Measurements from ENCODE around the gene FRS3.

FRS3 gene

GRCh38 chr6:41740366-41741162, 39.1 kb downstream of the FRS3 start:
- FAIRE-seq: no peak

GRCh38 chr6:41739041-41739440, 40.7 kb downstream of the FRS3 start:
- FAIRE-seq: no peak

DNA sequence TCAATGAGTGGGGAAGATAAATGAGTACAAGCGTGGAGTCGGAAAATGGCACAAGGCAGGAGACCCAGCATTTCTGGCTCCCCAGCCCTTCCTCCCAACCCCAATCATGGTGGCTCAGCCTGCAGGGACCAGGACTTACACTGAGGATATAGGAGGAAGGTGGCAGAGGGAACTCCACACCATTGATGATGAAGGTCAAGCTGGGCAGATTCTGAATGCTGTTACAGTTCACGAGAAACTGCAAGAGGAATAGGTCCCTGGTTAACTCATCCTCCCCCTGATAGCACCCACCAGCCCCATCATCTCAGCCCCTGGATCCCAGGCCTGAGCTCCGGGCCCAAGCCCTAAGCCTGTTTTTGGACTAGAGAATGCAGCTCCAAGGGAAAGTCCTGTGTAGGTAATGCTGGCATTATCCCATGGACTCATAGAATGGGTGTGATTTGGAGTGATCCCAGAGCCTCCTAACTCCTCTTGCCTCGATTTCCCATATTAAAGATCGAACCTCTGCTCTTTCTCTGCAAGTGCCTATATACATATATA, 42.0 kb downstream of the FRS3 start:
- FAIRE-seq: no peak

GRCh38 chr6:41736800-41737555, 42.7 kb downstream of the FRS3 start:
- no peak for FAIRE-seq

- FAIRE-seq: no peak
Observed at GRCh38 chr6:41736186-41736733, 43.4 kb downstream of the FRS3 start.

- no peak for FAIRE-seq
Observed at GRCh38 chr6:41735427-41736185, 44.1 kb downstream of the FRS3 start, which contains the start of gene TFEB. TSS of gene TFEB (minus strand) at chr6:41735608. CDS start at chr6:41691213, 44,395 bp downstream.

GRCh38 chr6:41734666-41735426, 44.9 kb downstream of the FRS3 start:
- FAIRE-seq: no peak

DNA sequence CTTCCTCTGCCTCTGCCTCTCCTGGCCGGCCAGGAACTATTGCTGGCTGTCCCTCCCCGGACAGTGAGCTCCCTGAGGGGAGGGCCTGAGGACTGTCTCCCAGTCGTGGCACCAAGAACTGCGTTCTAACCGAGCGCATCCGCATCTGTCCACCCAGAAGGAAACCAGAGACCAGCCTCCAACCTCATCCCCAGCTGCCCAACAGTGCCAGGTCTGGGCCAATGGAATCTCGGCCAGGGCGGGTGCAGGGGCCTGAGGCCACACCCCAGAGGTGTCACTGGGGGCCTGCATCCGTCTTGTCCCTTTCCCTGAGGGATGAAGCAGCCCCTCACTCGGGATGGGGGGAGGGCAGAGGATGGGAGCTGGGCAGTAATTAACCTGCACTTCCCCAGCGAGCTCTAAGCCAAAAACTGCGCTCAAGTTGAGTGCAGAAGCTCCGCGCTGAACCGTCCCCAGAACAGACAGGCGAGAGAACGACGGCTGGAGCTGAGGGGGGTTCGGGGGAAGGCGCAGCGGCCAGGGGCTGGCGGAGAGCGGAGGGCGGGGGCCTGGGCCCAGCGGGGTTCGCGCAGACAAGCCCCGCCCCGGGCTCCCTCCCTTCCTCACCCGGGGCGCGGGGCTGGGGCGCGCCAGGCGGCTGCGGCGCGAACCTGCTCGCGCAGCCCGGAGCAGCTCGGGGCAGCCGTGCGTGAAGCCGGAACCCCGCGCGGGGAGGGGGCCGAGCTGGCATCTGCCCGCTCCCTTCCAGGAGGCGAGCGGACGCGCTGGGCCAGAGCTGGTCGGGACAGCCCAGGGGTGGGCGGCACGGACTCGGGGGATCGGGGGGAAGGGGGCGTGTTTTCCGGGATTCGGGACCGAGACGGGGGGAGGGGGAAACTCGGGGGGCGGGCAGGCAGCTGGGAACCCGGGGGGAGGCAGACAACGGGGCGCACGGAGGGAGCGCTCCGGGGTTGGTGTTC, 45.7 kb downstream of the FRS3 start:
- FAIRE-seq: no peak

DNA sequence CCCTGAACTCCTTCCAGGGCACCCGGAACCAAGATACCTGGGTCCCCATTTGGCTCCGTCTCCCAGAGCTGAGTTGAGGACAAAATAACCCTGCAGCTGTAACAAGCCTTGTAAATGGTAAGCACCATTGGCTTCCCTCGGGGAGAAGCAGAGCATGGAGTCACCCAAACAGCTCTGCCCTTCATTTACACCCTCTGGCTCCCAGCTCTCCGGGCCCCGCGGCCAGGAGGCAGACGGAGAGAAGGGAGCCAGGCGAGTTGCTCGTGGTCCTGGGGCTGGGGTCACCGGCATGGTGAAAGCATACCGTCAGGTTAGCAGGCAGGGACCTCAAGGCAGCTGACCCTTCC, 46.4 kb downstream of the FRS3 start:
- FAIRE-seq: no peak

DNA sequence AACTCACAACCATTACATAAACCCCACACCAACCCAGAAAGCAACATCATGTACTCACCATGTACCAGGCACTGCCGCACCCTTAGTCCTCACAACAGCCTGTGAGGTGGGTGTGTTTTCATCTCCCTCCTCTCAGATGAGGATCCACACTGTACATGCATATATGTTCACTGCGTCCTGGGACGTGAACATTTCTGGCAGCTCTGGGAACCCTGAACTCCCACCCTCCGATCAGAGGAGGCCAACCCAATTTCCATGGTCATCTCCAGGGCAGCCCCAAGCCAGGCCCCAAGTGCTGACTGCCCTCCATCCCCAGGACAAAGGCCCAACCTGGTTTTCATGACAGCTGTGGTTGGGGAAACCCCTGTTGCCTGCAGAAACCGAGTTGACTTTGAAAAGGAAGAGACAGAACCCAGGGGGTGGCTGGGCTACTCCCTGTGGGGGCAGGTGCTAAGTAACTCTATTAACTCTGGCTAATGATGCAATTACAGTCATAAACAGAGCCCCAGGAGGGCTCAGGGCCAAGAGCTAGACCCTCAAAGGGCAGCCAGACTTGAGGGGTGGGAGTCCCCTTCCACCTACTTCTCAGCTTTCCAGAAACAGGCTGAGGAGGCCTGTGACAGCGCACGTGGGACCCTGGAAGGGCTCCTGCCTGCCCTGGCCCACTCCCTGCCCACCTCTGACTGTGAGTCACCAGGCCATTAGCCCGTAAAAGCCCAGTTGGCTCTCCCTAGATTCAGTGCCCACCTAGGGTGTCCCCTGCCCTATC, 46.9 kb downstream of the FRS3 start:
- no peak for FAIRE-seq

DNA sequence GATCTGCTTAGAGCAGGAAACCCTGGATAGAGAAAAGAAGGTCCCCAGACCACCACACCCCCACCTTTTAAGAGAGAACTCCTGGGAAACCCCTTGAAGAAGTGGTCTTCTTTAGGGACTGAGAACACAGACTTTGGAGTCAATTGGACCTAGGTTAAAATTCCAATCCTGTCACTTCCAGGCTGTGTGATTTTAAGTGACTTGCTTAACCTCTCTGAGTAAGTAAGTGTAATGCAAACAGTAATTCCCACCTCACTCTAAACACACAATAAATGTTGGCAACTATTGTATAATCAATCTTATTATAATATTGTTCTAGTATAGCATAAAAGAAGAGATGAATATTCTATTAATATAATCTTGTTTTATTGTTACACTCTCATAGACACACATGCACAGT, 47.6 kb downstream of the FRS3 start:
- FAIRE-seq: no peak

GRCh38 chr6:41731561-41732086, 48.1 kb downstream of the FRS3 start:
- FAIRE-seq: no peak

DNA sequence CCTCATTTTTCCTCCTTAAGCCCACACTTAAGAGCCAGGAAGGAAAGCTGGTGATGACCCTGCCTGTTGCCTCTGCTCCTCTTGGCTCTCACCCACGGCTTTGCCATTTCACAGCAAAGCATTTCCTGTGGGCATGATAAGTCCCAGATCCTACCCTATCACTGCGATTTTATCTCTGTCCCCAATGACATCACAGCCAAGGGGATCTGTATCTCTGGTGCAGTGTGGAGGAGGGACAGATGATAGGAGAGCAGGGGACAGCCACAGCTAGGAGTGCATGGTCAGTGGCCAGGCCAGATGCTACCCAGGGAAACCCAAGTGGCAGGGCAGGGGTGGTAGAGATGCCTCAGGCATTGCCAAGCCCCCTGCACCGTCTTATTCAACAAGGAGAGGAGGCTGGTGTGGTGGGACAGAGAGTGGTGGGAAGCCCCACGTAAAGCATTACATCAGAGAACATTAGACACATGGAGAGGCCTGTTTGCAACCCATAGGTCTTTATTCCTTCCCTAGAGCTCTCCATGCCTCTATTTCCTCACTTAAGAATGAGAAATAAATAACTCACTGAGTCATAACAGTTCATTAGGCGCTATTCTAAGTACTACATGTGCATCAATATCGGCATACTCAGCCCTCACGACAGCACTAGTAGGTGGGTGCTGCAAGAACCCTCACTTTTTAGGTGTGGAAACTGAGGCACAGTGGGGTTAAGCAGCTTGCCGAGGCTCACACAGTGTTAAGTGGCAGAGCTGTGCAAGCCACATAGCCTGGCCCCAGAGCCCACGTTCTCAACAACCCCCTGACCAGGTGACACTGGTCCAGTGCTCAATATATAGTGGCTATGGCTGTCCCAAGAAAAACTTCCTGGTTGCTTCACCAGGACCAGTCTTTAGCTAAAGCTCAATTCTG, 48.9 kb downstream of the FRS3 start:
- FAIRE-seq: no peak

DNA sequence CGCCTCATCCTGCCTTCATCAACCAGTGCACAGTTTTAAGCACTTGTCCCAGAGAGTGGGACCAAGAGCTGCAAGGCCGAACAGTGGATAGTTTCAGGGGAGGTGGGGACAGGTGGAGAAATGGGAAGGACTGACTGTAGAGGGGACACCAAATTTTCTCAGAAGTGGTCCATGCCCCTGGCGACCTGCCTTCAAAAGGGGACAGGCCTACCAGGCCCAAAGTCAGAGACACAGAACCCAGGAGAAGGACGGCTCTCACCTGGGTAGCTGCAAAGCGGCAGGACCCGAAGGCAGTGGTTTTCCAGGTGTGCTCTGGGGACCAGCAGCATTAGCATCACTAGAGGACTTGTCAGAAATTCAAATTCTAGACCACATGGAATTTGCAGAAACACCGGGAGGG, 50.1 kb downstream of the FRS3 start:
- FAIRE-seq: no peak

- FAIRE-seq: no peak
Observed at GRCh38 chr6:41728954-41729353, 50.7 kb downstream of the FRS3 start.

GRCh38 chr6:41728073-41728936, 51.4 kb downstream of the FRS3 start:
- no peak for FAIRE-seq

DNA sequence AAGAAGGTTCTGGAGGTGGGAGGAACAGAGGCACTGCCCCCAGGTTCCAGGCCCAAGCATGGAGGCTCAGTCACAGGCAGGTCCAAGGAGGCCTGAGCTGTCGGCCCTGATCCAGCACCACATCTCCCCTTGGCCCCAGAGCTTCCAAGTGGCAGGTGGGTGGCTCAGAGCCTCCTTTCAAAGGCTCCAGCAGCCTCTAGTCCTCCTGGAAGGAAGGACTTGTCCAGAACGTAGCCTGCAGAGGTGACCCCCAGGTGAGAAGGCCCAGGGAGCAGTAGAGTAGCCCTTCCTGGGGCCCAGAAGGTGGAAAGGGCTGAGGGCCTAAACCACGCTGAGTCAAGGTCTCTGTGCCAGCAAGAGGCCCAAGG, 52.0 kb downstream of the FRS3 start:
- no peak for FAIRE-seq

GRCh38 chr6:41726876-41727275, 52.8 kb downstream of the FRS3 start:
- FAIRE-seq: no peak
